NCI-H1694 treated with DMSO at 0.1 percent for 48 hours (cell line): ENCODE results near the gene FZD7.

Source experiments
- DNase-seq: peaks from one replicate; lab custom pipeline; 2025; lab: John Stamatoyannopoulos, UW

FZD7 gene

DNA sequence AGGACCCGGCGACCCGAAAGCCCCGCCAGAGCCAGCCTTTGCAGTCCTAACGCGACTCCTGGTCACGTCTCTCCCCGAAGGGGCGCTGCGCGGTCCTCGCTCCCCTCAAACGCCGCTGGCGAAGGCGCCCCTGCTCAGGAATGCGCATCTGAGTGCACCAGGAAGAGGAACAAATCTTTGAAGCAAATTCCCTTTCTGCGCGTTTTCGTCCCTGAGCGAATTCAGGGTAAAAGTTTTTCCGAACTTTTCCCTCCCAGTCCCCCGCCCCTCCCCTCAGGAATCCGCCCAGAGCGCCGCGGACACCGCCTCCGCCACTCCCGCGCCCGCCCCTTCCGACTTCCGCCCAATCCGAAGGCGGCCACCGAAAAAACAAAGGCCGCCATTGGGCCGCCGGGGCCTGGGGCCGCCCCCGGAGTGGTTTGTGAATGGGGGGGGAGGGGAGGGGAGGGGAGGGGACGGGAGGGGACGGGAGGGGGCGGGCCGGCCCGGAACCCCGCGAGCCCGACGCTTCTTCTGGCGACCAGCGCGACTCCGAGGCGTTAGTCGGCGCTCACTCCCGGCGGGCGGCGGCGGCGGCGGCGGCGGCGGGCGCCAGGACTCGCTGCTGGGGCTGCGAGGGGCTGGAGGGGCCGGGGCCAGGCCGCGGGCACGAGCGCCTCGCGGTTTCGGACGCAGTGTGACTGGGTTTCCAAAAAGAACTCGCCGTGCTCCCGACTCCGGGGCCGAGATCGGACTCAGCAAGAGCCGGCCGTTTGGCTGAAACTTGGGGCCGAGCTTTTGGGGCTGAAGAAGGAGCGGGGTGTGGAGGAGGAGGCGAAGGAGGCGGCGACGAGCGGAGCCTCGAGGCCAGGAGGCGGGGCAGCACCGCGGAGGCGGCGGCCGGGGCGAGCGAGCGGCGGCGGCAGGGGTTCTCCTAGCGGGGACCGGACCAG lies at the start of gene FZD7:
FZD7 (plus strand) TSS at position 539 of the 932 bp plus-strand sequence. CDS start 793 bp downstream, outside the sequence.
- peak; percentile 64 for DNase-seq

DNA sequence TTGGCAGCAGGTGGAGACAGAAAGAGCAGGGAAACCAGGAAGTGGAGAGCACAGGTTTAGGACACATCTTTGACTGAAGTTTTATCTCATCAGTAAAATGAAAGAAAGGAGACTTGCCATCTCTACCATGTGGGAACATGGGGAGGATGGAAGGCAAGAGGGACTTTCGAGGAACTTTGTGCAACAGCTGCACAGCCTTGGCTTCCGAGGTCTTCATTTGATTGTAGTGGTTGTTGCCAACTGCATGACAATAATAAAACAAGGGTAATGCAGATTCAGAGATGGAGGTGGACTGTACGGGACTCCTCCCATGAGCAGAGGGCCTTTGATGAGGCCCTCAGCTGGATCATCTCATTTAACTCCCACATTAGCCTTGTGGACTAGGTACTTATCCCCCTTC lies 49.3 kb upstream of the FZD7 start:
- no peak for DNase-seq

DNA sequence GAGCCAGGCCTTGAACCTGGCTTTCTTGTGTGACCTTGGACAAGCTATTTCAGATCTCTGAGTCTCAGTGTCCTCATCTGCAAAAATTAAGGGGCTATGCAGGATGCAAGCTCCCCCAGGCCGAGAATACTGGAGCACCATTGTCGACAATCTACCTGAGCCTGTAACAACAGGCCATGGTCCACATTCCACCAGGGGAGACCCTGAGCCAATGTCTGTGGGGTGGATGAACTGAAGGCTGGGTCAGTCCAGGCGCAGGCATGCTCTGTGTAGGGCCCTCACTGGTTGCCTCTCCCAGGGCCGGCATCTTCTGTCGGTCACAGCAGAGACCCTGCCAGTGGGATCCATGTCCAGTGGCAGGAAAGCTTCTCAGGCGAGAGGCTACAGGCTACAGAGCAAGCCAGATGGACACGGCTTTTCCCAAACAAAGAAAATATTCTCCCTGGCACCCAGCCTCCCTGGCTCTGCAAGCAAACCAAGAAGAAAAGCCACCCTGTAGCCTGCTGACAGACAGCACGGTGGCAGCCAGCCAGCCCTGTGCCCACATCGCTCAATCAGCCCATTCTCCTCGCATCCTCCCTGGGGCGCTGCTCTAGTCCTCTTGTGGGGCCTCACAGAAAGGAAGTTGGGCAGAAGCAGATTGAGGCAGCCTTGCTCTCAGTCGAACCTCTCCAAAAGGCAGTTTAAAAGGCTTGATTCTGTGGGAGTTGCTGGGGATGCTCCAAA lies 48.7 kb upstream of the FZD7 start:
- DNase-seq = peak; percentile 81

DNA sequence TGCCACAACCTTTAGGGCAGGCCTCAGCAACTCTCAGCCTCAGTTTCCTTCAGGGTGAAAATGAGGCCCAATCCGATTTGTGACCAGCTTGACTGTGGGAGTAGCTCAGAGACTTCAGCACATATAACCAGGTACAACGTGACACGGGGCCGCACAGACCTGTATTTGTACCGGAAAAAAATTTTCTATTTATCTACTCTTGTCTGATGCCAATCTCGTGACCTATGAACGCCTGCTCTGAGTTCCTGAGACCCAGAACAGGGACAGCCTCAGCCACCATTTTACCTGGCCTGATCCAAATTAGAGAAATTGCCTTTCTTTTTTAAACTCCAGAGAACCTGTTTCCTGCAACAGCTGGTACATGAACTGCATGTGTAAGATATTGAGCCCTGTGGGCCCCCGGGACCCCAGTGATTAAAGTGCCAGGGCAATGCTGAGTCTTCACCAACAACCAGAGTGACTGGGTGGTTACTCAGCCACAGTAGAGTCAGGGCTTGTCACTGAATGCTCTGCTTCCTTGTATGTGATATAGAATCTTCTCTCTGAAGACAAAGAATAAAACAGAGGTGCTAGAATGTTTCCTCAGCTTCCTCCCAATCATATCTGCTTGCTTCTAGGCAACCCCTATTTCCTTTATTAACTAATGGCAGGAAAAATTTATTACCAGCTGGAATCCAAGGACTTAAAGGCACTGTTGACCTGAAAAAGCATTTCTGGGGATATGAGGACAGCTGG lies 47.8 kb upstream of the FZD7 start:
- DNase-seq = no peak

DNA sequence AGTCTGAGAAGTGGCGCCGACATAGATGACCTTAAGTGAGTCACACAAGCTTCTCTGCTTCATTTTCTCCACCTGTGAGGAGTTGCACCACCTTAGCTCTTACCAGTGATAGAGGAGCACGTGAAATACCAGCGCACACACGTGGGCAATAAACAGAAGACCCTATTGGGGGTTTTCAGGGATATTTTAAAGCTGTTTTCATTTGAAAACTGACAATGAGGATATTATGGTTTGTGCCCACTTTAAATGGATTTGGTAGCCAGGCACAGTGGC lies 47.3 kb upstream of the FZD7 start:
- DNase-seq = no peak

DNA sequence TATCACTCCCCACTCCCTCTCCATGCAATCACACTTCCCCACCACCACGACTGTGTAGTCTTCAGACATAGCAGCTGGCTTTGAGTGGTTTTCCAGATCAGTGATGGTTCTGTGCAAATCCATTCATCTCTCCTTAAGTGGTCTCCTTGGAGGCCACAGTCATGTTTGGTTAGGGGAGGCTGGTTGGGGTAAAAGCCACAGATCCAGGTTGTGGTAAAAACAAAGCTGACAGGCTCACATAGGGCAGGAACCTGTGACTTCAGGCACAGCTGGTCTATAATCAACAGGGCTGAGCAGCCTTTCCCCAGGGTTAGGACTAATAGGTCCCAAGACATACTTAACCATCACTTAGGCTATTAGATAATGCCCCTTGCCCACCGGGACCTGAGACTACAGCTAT lies 46.2 kb upstream of the FZD7 start:
- no peak for DNase-seq

DNA sequence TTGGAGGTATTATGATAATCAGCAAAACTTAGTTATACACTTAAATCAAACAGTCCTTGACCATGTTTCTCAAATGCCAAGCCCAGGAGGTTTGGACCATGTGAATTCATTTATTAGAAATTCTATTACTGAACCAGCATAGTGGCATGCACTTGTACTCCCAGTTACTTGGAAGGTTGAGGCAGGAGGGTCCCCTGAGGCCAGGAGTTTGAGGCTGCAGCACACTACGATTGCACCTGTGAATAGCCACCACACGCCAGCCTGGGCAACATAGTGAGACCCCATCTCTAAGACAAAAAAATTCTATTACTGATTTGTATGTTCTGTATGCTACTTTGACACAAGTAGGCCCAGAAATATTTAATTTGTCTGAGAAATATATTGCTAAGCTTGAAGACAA lies 43.6 kb upstream of the FZD7 start:
- DNase-seq = no peak

DNA sequence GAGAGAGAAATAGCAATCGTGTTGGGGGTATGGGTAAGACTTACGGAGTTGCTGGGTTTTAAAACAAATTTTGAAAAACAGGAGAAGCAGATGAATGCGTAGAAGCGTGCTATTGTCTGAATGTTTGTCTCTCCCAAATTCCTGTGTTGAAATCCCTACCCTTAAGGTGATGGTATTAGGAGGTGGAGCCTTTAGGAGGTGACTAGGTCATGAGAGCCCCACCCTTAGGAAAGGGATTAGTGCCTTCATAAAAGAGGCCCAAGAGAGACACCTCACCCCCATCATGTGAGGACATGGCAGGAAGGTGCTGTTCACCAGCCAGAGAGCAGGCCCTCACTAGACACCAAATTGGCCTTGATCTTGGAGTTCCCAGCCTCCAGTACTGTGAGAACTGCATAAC lies 40.7 kb upstream of the FZD7 start:
- no peak for DNase-seq

DNA sequence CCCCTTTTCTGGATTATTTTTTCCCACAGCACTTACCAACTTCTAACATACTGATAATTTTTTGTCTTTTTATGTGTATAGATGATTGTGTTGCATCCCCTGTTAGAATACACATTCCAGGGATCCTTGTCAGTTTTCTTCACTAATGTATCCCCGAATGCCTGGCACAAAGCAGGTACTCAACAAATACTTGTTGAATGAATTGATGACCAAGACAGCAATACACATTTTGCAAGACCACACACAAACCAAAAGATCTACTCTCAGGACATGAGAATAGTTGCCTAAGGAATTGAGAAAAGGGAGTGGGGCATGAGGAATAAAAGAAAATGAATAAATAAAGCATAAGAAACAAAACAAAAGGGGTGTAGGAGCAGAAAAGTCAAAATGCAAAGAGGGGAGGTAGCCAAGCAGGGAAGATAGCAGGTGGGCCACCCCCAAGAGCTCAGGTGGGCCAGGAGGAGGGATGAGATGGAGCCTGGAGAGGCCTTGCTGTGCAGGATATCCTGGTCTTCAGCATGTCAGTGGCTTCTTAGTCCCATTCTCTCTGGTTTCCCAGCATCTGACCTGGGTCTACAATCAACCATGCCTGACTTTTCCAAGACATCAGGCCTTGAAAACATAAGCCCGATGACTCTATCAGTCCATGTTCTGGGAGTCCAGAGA lies 38.5 kb upstream of the FZD7 start:
- no peak for DNase-seq

DNA sequence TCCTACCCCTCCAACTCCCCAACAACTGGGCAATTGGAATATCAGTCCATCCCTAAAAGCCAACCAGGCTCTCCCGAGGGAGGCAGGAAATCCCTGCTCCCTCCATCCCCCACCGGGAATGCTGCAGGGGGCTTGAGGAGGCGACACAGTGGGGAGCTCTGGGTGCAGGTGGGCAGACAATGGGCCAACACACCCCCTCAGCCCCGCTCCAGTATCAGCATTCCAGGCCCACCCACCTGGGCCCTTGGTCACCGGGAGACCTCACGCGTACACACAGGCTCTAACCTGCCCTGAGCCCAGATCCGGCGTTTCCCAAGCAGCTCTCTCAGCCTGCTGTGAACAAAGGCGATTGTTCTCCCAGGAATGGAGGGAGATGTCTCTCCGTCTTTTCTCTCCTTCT lies 37.6 kb upstream of the FZD7 start:
- DNase-seq = no peak

DNA sequence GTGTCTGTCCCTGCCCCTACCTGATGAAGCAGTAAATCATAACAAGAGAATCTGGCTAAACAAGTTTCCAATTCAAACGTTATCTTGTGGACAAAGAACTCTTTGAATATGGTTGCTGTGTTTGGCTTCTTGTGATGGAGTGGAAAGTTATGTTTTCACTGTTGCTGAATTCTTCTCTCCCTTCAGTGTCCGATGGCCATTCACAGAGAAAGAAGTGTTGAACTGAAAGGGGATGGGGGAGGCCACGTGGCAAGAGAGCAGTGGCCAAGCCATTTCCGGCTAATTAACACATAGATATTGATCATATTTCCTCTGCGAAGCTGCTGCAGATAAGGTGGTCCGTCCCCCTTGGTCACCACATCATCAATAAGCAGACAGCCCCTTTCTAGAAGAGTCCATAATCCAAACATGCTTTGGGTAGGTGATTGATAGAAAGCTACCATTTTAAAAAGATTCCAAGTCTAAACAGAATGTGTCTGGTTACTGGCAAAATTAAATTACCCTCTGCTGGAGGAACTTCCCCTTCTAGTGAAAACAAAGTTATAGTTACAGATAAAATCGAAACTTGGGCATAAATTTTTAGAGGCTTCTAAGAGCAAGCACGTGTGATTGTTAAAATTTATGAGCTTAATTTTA lies 36.9 kb upstream of the FZD7 start:
- no peak for DNase-seq

DNA sequence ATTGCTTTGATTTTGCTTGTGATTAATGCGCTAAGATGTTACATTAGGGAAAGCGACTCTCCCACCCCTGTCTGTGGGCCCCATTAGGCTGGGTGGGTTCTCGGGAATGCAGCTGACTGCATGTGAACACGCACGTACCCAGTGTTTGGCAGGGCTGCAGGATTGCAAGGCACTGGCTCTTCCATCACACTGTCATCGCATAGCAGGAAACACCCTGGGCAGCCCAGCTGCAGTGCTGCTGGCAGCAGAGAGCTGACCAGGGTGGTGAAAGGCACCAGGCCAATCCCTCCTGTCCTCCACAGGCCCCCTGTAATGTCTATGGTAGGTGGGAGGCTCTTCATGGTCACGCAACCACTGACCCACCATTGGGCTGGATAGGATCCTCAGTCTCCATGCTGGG lies 34.4 kb upstream of the FZD7 start:
- no peak for DNase-seq

DNA sequence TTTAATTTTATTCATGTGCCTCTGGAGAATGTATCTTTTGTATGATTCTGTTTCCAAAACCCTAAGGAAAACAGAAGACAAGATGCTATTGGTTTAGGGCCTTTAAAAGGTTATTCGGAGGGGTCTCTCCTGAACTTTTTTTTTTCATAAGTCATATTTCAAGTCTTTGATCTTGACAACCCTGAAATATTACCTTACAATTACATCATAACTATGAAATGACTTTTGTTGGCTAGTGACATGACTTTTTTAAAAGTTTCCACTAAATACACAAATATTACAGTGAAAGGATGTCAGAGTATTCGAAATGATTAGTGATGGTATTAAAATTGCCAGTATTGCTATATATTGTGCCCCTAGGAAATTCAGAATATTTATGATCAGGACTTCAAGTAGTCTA lies 31.8 kb upstream of the FZD7 start:
- no peak for DNase-seq

DNA sequence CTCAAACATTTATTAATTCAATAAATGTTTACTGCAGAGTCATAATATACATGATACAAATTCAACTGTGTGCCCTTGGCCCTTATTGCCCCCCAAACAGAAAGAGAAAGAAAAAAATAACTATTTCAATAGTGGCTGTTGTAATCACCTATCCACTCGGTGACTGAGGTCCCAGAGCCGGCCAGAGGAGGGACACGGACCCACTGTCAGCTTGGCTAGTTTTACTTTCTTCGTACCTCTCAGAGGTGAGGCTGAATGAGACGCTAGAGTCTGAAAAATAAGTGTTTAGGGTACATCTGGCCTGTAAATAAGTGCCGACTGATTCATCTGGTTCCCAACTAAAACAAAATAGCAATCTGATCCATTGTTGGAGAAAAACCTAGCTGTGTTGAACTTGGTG lies 31.3 kb upstream of the FZD7 start:
- DNase-seq = no peak

DNA sequence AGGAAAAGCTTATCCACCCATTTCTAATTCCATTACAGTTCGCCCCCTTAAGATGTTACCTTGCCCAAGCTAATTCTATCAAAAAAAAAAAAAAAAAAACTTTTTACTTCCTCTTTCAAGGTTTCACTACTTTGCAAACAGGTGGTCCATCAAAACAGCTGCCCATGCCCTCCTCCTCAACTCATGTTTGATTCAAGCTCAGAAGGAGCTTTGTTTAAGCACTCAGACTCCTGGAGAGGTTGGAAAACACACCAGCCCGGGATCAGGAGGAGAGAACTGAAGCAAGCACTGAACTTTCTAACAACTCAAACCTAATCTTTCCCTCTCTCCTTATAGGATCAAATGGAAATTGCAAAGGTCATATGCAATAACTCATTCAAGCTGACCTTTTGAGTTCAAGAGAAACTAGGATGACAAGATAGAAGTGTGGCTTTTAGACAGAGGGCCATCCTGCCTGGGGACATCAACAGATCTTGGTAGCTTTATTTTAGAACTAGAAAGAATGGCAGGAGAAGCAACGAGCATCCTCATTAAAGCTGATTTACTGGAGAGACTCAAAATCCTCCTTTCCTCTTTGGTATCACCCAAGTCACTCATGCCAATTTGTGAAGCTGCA lies 28.3 kb upstream of the FZD7 start:
- DNase-seq = no peak

DNA sequence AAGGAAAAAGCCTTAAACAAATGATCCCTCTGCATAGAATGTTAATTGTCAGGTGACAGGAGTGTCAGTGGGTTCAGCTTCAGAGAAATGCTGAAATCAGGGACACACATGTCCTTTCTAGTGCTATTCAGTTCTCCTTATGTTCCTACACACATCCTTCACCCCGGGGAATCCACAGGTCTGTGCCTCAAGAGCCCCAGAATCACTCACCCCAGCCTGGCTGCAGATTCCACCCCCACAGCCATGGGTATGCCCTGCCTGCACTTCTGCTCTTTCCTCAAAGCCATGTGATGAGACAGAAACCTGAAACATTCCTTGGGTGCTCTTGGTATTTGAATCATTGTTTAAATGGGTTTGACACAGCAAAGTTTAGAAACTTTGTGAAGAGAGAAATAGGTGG lies 27.4 kb upstream of the FZD7 start:
- no peak for DNase-seq

DNA sequence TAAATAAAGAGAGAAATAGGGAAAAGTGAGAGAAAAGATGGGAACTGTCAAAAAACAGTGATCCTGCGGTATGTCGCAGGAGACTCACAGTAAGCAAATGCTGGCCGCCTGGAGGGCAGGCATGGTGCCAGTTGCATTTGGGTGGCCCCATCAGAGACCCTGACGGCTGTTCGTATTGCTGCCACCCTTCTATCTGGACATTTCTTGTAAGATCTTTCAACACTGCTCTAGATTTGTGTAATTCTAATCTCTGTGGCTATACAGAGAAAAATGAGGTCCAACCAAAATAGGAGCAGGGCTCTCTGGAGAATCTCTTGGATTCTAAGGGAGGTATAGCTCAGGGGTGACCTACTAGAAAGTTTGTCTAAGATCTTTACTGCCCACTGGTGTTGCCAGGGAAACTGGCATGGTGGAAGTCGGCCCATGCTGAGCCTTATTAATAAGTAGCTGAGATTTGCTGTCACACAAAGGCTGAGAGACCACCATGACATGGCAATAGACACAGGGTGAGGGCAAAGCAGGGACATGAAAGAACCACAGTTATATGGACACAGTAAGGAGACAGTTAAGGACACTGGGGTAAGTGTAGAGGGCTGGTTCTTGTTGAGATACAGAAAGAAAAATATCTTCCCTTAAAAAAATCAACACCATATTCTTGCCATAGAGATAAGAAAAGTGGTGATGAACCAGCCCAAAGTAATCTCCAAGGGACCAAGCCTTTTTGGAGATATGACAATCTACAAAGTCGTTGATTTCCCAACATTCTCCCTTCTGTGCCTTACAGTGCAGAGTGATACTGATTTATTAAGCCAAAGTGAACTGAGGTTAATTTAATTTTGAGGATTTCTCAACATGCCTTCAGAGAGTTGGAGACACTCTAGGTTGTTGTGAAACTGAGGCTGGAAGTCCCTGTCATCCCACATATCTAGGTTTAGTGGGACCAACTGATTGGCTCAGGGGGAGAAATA lies 26.4 kb upstream of the FZD7 start:
- no peak for DNase-seq

DNA sequence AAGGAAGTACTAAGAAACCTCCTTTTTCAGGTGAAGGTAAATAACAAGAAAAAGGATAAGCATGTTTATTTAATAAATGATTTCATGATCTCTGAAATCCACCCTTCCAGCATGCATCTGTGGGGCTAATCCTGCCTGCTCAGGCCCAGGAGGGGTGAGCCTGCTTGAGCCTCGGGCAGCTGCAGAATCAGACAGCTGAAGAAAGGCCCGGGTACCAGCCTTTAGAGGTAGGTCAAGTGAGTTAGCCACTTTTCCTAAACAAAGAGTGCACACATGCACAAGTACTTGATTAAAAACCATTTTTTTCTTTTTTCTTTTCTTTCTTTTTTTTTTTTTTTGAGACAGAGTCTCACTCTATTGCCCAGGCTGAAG lies 25.7 kb upstream of the FZD7 start:
- no peak for DNase-seq

DNA sequence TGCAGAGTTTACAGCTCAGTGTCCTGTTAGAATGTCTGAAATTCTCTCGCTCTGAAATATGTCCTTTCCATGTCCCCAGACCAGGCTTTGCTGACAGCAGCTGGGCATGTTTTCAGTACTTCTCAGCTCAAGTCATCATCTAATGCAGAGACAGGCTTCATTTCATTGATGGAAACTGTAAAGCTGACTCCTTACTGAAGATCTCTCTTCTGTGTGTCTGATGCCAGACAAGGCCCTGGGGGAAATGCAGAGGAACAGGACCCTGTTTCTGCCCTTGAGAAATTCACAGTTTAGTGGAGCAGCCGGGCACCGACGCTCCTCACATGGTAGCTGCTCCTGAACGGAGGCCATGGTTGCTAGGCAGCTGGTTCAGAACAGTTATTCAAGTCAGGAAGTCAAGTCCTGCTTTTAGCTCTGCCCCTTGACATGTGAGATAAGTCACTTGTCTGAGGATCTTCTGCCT lies 24.6 kb upstream of the FZD7 start:
- DNase-seq = peak; percentile 26

DNA sequence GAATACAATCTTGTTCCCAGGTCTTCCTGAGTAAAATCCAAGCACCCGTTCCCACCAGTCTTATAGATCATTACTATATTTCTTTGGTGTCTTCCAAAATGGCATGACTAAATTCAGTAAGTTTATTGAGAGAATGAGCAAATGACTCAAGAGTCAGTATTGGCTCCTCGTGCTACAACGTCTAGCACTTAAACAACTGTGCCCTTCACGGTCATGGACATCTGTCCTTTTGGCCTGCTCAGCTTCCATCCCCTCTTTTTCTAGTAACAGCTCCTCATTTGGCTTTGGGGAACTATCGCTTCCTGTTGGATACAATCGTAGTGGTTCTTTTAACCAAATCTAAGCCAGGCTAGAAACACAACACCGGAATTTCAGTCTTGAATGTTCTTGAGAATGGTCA lies 24.1 kb upstream of the FZD7 start:
- no peak for DNase-seq
